Osteoblast (primary cell): ENCODE results near the gene FGFRL1. TPM values are rescaled to one million over a fixed set of nuclear protein-coding genes. Genes with fewer than 3 reads are reported as not detected.

Experiments used
- DNase-seq: peaks from one replicate; pipeline ENCODE4 v3.0.0; 2011; ENCODE audit warnings: low spot score, mixed read lengths; ENCODE audit not compliant: insufficient read length; ENCODE audit errors: missing footprints
- H2AFZ ChIP-seq: 2 replicates; pipeline ENCODE4 v1.6.0; 2011; ENCODE audit warnings: mild to moderate bottlenecking, low read length
- H3K27ac ChIP-seq: 2 replicates; pipeline ENCODE4 v1.5.1; 2011; ENCODE audit warnings: mild to moderate bottlenecking, low read depth, low read length, moderate library complexity
- H3K27me3 ChIP-seq: 2 replicates; pipeline ENCODE4 v1.6.0; 2012; ENCODE audit warnings: mild to moderate bottlenecking, control low read depth, inconsistent platforms, low read length, moderate library complexity; ENCODE audit not compliant: insufficient read depth
- H3K36me3 ChIP-seq: 2 replicates; pipeline ENCODE4 v1.5.1; 2011; ENCODE audit warnings: mild to moderate bottlenecking, low read length, control low read depth, moderate library complexity; ENCODE audit not compliant: insufficient read depth
- H3K4me1 ChIP-seq: 2 replicates; pipeline ENCODE4 v1.5.1; 2011; ENCODE audit warnings: mild to moderate bottlenecking, low read length, control low read depth, moderate library complexity; ENCODE audit not compliant: insufficient read depth
- H3K4me2 ChIP-seq: 2 replicates; pipeline ENCODE4 v1.6.0; 2011; ENCODE audit warnings: mild to moderate bottlenecking, low read length; ENCODE audit not compliant: insufficient read depth
- H3K4me3 ChIP-seq: fragments of 200-600 bp; sonication (generic); 3 replicates; pipeline ENCODE4 v1.5.1; 2012; ENCODE audit warnings: mild to moderate bottlenecking, low read length, inconsistent platforms; ENCODE audit not compliant: insufficient read depth
- H3K79me2 ChIP-seq: 2 replicates; pipeline ENCODE4 v1.6.0; 2012; ENCODE audit warnings: mild to moderate bottlenecking, low read length, control low read depth, inconsistent platforms; ENCODE audit not compliant: insufficient read depth
- H3K9me3 ChIP-seq: 2 replicates; pipeline ENCODE4 v1.5.1; 2011; ENCODE audit warnings: low read depth, low read length, control low read depth
- H4K20me1 ChIP-seq: 2 replicates; pipeline ENCODE4 v1.6.0; 2012; ENCODE audit warnings: mild to moderate bottlenecking, low read length, control low read depth; ENCODE audit not compliant: insufficient read depth
- total RNA-seq: library from RNA; depleted of rRNA; stranded (reverse); fragments of >200 nt; gene quantifications from 2 replicates; pipeline ENCODE4 v1.2.3, GENCODE V29; 2012
- TF ChIP-seq, protein P1 (sequence below): IDR thresholded peaks from 2 replicates; pipeline ENCODE4 v1.5.1; 2011; ENCODE audit warnings: mild to moderate bottlenecking, low read depth, low read length, moderate library complexity; ENCODE audit errors: extremely low read depth

The FGFRL1 gene
- total RNA-seq, 1 donor = 30.8 TPM

DNA sequence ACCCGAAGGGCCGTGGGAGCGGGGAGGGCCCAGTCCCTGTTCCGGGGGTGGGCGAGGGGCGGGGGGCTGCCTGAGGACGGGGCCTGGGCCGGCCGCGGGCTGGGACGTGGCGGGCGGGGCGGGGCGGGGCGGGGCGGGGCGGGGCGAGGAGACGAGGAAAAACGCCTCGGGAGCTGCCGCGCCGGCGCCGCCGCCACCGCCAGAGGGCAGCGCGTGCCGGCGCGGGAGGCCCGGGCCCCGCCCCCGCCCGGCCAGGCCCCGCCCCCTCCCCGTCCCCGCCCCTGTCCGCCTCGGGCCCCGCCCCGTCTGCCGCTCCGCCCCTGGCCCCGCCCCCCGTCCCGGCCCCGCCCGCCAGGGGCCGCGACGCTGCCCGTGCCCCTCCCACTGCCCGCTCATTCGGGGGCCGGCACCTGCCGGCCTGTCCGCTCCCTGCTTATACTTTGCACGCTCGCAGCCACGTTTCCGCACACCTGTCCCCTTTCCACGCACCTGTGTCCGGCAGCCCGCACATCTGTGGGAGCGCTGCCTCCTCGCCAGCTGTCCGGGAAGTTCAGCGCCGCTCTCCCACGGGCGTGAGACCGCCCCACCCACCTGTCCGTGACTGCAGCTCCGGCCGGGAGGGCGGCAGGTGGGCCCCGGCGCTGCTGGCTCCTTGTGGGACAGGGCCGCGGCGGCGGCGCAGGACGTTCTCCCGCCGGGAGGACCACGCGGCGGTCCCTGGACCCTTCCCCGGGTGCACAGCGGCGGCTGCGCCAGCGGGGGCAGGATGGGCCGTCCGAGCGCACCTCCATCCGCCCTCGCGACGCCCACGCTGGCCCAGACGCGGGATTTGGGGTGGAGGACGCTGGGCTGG is 1.7 kb upstream of the FGFRL1 start:
- H4K20me1 ChIP-seq = peaks cover 8% of the 10 kb centered on the region
- TF ChIP-seq, protein P1, sequence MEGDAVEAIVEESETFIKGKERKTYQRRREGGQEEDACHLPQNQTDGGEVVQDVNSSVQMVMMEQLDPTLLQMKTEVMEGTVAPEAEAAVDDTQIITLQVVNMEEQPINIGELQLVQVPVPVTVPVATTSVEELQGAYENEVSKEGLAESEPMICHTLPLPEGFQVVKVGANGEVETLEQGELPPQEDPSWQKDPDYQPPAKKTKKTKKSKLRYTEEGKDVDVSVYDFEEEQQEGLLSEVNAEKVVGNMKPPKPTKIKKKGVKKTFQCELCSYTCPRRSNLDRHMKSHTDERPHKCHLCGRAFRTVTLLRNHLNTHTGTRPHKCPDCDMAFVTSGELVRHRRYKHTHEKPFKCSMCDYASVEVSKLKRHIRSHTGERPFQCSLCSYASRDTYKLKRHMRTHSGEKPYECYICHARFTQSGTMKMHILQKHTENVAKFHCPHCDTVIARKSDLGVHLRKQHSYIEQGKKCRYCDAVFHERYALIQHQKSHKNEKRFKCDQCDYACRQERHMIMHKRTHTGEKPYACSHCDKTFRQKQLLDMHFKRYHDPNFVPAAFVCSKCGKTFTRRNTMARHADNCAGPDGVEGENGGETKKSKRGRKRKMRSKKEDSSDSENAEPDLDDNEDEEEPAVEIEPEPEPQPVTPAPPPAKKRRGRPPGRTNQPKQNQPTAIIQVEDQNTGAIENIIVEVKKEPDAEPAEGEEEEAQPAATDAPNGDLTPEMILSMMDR = no peak
- peak overlapping the region; percentile 91 for H3K4me2 ChIP-seq
- H3K4me1 ChIP-seq = peaks cover 18% of the 10 kb centered on the region
- peak overlapping the region; percentile 77 for H2AFZ ChIP-seq
- H3K27me3 ChIP-seq = peaks cover 34% of the 10 kb centered on the region
- peak overlapping the region; percentile 77 for H3K4me3 ChIP-seq
- no peak overlapping the region for H3K27ac ChIP-seq
- H3K36me3 ChIP-seq = peaks cover 3% of the 10 kb centered on the region
- no peaks in the 10 kb centered on the region for H3K79me2 ChIP-seq
- H3K9me3 ChIP-seq = peaks cover 2% of the 10 kb centered on the region
- peak; percentile 99 for DNase-seq

DNA sequence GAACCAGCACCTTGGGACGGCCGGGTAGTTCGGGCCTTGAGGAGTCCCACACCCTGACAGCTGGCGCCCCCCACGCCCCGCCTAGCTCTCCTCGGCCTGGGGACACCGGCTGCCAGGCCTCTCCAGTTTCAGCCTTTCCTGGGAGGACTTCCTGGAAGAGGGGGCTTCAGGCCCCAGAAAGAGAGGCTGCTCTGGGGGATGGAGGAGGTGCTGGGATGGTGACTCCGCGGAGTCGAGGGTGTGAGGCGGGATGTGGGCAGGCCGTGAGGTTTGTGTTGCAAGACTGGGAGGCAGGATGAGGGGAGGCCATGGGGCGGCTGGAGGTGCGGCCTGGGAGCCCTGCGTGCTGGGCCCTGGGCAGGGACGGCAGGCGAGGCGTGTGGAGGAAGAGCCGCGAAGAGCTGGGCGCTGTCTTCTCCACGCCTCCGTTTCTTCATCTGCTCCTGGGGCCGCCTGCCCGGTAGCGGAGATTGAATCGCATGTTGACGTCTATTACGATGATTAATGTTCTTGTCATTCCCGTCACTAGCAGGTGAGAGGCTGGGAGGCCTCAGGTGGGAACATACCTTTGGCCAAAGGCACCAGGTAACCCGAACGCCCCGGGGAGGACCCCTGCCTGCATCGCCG is 918 bp upstream of the FGFRL1 start:
- Histone ChIP-seq H3K27me3 (peaks cover 28% of the 10 kb centered on the region), H3K9me3 (peaks cover 2% of the 10 kb centered on the region), H3K27ac (peak overlapping the region; percentile 33), H2AFZ (peak overlapping the region; percentile 77), H3K36me3 (peaks cover 3% of the 10 kb centered on the region), H3K4me1 (peaks cover 18% of the 10 kb centered on the region), H3K4me2 (peak overlapping the region; percentile 81), H3K79me2 (no peaks in the 10 kb centered on the region), H4K20me1 (peaks cover 12% of the 10 kb centered on the region), H3K4me3 (peak overlapping the region; percentile 69)
- TF ChIP-seq, protein P1 = no peak
- DNase-seq = peak; percentile 99

DNA sequence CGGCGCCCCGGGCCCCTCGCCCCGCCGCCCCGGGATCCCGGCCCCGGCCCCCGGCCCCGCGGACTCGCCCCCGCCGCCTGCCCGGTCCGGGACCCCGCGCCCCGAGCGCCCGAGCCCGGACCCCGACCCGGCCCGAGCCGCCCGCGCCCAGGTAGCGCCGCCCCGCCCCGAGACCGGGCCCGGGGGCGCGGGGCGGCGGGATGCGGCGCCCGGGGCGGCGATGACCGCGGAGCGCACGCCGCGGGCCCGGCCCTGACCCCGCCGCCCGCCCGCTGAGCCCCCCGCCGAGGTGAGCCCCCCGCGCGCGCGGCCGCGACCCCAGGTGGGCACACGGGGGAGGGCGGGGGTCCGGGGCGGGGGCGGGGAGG is 224 bp downstream of the FGFRL1 start:
- H3K9me3 ChIP-seq = peaks cover 2% of the 10 kb centered on the region
- no peak overlapping the region for H2AFZ ChIP-seq
- no peak overlapping the region for H3K4me2 ChIP-seq
- H4K20me1 ChIP-seq = peaks cover 21% of the 10 kb centered on the region
- no peaks in the 10 kb centered on the region for H3K79me2 ChIP-seq
- H3K4me1 ChIP-seq = peaks cover 18% of the 10 kb centered on the region
- H3K27ac ChIP-seq = no peak overlapping the region
- H3K27me3 ChIP-seq = peaks cover 26% of the 10 kb centered on the region
- peaks cover 3% of the 10 kb centered on the region for H3K36me3 ChIP-seq
- DNase-seq = no peak
- H3K4me3 ChIP-seq = no peak overlapping the region
- TF ChIP-seq, protein P1 = no peak
